HG02870 (cell line): Measurements from ENCODE around the gene DZIP1L.

Source experiments
- ATAC-seq: cut with Tn5 transposase; IDR thresholded peaks from one replicate; pipeline ENCODE4 v1.9.1; 2021; ENCODE audit warnings: mild to moderate bottlenecking, moderate library complexity; ENCODE audit not compliant: unreplicated experiment

DZIP1L gene

DNA sequence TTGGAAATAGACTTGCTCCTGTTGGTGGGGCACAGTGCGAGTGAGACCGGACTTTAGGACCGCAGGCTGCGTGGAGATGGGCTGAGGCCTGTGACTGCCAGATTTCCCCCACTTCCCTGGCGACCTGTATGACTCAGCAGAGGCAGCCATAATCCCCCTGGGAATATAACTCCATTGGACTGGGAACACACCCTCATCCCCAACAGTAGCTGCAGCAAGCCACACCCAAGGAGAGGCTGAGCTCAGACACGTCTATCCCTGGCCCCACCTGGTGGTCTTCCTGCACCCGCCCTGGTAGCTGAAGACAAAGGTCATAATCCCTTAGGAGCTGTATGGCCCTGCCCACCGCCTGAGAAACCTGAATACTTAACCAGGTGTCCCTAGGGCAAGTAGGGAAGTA is 42.6 kb downstream of the DZIP1L start:
- no peak for ATAC-seq

DNA sequence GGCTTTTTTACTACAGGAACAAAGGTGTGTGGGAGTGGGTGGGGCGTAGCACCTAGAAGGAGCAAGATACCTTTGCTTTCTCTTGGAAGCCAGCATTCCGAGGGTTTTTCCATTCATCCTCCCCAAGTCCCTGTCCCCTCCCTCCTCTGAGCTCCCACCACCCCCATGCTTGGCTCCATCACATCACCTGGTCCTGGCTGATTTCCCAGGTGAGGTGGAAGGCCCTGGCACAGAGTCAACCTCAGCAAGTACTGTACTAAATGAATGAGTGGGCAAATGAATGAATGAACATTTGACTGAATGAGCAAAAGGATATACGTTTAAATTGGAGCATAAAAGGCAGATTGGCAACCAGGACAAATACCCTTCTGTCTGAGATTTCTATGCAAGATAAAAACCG is 45.4 kb downstream of the DZIP1L start:
- ATAC-seq = no peak

DNA sequence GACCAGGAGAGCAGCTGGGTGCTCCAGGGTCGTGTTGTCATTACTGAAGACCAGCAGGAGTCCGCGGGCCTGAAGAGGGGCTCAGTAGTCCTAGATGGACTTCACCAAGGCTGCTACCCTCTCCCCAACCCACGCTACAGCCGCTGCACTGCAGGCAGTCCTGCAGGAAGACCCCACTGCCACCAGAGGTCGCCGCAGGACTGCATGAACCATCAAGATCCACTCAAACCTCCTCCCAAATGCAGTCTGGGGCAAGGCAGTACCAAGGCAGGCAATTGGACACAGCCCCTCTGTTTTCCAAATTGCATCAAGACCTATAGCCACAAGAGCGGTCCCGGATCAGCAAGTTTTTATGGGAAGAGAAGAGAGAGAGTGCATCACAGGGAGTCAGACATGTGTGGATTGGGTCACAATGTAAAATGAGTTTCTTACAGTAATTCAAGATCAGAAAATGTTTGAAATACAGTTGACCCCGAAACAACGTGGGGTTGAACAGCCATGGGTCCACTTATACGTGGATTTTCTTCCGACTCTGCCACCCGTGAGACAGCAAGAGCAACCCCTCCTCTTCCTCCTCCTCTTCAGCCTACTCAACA is 46.7 kb downstream of the DZIP1L start:
- ATAC-seq = peak; percentile 50

- no peak for ATAC-seq
These were observed 47.4 kb downstream of the DZIP1L start for GRCh38 chr3:138068046-138068445.

DNA sequence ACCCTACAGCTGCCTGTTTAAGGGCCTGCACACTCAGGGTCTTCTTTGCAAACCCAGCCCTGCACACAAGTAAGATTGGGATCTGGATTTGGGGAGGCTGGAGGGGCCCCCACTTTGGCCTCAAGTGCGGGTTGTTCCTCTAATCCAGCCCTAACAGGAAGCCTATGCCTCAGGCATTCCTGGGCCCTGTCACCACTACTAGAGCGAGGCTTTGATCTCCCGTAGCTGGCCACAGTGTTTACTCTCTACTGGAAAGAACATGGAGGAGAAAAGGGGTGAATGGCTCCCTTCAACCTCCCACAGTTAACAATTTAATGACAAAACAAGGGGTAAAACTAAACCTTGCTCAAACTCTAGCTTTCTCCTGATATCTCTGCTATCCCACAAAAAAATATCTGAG is 48.4 kb downstream of the DZIP1L start:
- ATAC-seq = no peak

- peak; percentile 95 for ATAC-seq
These were observed 49.0 kb downstream of the DZIP1L start for GRCh38 chr3:138066383-138066782.

- ATAC-seq = peak; percentile 26
These were observed 49.5 kb downstream of the DZIP1L start for GRCh38 chr3:138065949-138066348.

DNA sequence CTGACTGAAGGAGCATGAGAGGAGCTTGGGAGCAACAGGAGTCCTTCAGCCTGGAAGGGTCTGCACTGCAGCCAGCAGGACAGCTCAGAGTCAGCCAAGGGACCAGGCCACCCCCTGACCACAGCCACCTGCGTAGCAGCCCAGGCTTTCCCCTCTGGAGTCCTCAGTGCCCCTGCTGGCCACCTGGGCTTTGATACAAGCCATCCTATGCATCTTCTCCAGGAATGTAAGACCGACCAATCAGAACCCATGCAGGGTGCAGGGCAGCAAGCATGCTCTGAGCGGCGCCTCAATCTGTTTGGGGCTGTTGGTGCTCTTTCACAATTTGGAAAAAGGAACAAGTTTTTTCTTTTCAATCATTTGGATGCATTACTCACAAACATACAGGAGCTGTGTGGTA is 52.0 kb downstream of the DZIP1L start:
- ATAC-seq = no peak

- no peak for ATAC-seq
These were observed 52.8 kb downstream of the DZIP1L start for GRCh38 chr3:138062626-138063025.

- no peak for ATAC-seq
These were observed 53.4 kb downstream of the DZIP1L start for GRCh38 chr3:138062037-138062436.

GRCh38 chr3:138060792-138061191 is 54.6 kb downstream of the DZIP1L start:
- ATAC-seq = peak; percentile 59

- no peak for ATAC-seq
These were observed 56.1 kb downstream of the DZIP1L start for GRCh38 chr3:138059261-138059660.

DNA sequence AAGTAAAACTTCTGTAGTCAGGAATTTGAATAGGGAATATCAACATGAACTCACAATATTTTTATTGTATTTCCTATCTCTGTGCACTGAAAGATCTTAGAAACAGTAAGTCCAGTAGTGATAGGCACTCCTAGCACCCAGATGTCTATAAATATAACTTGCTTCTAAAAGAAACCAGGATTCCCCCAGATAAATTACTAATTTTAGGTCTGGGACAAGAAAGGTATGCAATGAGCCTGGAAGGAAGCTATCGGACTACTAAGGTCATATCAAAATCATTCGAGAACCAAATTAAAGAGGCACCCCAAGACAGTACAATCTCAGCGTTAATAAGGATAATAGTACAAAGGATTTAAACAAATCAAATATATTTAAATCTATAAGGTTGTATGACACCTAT is 58.0 kb downstream of the DZIP1L start:
- no peak for ATAC-seq

- ATAC-seq = no peak
These were observed 61.4 kb downstream of the DZIP1L start for GRCh38 chr3:138054057-138054456.

- peak; percentile 61 for ATAC-seq
These were observed 63.2 kb downstream of the DZIP1L start for GRCh38 chr3:138051947-138052802.

- ATAC-seq = no peak
These were observed 66.1 kb downstream of the DZIP1L start for GRCh38 chr3:138049157-138049919.

DNA sequence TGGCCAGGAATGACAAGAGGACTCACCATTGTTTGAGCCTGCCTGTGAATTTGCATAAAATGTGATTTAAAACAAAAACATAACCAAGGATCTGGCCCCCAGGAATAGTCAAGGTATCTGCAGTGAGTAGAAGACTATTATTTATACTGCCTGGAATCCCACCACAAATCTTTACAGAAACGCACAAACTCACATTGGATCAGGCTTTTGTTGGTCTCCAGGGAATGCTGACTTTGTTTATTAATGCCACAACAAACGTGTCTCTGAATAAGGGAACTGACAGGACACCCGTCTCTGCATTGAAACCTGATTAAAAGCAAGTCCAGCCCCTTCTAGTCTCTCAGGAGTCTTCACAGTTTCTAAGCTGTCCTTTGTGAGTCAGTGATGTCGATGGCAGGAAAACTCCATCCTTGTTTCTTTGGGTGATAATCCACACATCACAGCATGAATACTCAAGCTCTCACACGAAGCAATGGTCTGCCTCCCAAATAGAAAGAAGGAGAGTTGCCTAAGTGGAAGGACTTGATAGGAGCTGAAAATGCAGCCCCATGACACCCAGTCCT is 67.7 kb downstream of the DZIP1L start:
- no peak for ATAC-seq

- peak; percentile 70 for ATAC-seq
These were observed 68.5 kb downstream of the DZIP1L start for GRCh38 chr3:138046955-138047354.

DNA sequence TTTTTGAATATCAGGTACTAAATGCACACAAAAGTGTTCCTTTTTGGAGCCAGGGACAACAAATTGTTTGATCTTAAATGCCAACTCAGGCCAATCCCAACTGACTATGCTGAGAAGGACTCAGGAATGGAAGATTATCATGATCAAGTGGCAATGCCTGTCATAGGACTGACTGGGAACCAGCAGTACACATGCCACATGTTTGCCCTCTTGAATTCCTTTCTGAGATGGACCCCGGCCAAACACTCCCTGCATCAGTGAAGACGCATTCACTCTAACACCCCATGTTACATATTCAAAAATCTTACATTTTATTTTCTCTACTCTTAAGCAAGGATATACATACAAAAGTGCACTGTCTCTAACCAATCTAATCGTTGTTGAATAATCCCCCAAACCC is 69.3 kb downstream of the DZIP1L start:
- ATAC-seq = no peak

GRCh38 chr3:138043266-138044029 is 72.0 kb downstream of the DZIP1L start:
- ATAC-seq = no peak

DNA sequence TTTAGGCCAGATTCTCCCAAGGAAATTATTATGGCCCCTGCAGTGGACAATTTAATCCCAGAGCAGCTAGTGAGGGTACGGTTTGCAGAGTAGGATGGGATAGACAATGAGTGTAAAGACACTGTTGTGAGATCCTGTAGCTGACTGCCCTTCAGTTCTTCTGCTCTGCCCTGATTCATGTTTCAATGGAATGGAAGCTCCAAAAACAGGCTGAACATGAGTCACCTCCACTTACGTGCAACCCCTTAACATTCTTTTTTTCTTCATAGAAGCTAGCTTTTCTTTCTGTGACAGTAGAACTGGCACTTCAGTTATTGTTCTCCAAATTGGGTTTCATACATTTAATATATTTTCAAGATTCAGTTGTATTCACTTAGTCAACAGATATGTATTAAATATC is 73.4 kb downstream of the DZIP1L start:
- ATAC-seq = no peak
